TTC549 (cell line): ENCODE data around the gene GPR37.

ENCODE experiments used
- FAIRE-seq: peaks from 2 replicates; lab custom pipeline; 2012; peaks lifted over from hg19 to GRCh38; lab: Jason Lieb, UNC

GPR37 gene, protein sequence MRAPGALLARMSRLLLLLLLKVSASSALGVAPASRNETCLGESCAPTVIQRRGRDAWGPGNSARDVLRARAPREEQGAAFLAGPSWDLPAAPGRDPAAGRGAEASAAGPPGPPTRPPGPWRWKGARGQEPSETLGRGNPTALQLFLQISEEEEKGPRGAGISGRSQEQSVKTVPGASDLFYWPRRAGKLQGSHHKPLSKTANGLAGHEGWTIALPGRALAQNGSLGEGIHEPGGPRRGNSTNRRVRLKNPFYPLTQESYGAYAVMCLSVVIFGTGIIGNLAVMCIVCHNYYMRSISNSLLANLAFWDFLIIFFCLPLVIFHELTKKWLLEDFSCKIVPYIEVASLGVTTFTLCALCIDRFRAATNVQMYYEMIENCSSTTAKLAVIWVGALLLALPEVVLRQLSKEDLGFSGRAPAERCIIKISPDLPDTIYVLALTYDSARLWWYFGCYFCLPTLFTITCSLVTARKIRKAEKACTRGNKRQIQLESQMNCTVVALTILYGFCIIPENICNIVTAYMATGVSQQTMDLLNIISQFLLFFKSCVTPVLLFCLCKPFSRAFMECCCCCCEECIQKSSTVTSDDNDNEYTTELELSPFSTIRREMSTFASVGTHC

DNA sequence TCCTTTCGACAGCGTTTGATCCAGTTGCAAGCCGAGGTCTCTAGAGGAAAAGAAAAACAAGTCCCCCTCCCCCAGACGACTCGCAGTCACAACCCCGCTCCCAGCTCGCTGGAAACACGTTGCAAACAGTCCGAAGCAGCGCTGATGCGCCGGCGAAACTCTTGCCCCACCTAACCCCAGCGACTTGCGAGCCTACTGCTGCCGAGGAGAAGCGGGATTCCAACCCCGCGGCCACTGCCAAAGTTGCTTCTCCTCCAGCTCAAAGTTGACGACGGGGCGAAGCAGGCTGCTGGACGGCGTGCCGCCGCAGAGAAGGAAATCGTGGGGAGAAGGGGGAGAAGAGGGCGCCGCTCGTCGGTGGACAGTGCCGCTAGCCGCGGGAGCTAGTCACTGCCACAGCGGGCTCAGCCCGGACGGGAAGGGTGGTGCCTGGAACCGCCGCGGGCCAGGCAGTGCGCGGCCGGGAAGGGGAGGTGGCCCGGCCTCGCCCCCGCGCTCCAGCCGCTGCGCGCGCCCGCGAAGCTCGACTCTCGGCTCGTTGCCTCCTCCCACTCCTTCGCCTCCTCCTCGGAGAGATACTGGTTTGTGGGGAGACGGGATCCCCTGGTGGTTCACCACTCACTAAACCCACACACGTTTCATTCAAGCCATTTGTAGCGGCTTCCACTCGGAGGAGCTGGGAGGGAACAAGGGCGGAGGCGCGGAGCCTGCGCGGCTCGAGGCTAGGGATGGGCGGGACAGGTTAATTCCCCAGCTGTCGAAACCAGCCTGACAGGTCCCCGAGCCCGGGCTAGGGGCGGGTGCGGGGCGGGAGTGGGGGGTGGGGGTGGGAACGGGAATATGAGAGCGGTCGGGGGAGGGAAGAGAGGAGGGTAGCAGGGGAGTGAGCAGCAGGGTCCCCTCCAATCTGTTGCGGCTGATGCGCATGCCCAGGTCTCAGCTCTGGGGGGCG is at the start of gene GPR37:
TSS of gene GPR37 (minus strand) at position 392 of the 952 bp plus-strand sequence. CDS start 816 bp downstream, outside the sequence.
- no peak for FAIRE-seq

DNA sequence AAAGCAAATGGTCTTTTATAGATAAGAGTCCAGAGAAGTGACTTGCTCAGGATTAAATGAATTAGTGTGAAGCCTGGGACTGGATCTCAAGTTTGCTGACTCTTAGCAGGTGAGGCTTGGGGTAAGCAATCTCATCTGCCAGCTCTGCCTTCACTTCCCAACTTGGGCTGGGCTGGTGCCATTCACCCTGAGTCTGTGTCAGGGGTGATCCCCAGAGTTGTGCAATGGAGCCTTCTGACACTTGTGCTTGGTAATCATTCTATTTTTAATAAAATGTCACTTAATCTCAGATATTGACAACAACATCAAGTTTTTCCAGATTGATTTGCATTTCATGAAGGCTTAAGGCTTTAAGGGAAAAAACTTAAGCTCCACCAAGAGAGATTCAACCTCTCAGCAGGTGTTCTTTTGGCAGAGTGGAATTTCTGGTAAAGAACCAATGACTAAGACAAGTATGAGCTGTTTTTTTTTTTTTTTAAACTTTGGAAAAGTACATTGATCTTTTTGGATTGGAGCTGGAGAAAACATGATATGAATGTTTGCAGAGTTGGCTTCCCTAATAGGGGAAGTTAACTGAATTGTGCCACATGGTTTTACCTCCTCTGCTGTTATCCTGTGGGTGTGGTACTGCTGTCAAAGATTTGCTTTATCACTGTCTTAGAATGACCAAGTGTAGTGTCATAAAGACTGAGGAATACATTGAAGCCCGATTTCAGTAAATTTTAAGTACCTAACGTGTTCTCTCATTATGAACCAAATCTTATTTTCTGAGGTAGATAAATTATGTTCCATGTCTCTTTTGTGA is 48.6 kb upstream of the GPR37 start:
- no peak for FAIRE-seq

DNA sequence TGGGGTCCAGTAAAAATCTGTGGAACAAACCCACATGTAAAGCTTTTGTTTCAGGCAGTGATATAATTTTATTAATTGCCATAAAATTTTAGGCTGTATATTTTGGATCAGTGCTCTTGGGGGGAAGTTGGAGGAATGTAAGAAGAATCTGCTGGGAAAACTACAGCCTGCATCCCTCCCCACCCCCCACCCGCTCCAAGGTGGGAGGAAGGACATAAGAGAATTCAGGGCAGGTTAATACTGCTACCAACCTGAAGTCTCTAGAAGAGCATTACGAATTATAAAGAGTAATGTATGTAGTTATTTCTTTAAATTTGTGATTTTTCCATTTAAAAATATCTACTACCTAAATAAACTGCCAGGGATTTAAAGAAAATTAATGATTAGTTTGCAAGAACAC is 47.2 kb upstream of the GPR37 start:
- no peak for FAIRE-seq

DNA sequence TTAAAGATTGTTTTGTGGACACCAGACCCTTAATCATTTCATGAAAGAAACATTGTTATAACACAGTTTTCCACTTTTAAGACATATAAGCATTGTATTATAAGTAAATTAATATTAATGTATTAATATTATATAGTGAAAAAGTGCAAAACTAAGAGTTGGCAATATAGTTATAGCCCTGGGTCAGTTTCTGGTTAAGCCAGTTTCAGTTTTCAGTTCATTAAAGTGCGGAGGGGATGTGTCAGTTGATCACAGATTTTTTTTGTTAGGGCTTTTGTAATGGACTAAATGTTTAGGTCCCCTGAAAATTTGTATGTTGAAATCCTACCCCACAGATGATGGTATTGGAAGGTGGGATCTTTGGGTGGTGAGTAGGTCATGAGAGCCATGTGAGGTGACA is 45.7 kb upstream of the GPR37 start:
- FAIRE-seq = no peak

DNA sequence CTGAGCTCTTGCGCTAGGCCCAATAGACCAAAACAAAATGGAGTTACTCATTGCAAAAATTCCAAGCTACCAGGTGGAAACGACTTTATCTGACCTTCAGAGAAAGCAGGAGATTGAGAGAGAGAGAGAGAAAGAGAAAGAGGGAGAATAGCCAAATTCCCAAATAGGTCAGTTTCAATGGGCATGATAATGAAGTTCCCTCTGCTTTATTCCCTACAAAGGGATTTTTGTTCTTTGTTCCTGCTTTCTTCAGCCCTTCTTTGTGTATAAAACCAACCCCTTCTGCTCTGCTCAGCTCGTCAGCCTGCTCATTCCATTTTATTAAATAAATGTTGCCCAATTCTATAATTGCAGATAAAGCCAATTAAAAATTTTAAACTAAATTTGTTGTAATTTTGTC is 45.0 kb upstream of the GPR37 start:
- FAIRE-seq = no peak

DNA sequence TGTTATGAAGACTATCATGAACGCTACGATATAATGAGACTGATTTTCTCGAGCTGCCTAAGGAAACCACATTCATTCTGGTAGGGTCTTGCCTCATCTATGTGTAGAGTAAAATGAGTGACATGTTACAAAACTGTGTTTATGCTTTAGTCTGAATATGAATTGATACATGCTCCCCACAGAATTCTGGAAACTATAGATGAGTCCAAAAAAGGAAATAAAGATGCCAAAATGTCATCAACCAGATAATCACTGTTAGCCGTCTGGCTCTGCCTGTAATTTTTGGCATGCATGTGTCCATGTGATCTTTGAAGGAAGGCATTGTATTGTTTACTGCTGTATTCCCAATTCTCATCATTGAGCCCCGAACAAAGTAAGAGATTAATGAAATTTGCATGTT is 42.6 kb upstream of the GPR37 start:
- no peak for FAIRE-seq

DNA sequence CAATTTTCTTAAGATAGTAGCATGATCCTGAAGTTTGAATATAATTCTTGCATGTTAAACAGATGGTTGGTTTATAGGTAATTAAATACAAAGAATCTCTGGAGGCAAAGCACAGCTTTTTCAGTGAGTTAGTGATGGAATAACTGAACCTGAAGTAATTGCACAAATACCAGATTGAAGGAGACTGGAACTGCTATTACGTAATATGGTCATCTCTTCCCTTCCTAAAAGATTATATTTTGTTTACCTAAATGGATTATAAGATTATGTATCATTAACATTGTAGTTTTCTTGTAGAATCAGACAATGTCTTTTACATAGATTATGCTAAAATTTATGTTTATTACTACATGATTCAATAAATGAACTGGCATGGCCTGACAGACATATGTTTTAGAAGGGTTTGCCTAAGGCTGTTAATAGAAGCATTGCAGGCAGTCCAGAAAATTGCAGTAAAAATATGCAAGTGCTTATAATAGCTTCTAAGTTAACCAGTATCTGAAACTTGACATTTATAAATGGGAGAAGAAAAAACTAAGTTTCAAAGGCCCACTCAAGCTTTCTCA is 35.8 kb upstream of the GPR37 start:
- FAIRE-seq = no peak

DNA sequence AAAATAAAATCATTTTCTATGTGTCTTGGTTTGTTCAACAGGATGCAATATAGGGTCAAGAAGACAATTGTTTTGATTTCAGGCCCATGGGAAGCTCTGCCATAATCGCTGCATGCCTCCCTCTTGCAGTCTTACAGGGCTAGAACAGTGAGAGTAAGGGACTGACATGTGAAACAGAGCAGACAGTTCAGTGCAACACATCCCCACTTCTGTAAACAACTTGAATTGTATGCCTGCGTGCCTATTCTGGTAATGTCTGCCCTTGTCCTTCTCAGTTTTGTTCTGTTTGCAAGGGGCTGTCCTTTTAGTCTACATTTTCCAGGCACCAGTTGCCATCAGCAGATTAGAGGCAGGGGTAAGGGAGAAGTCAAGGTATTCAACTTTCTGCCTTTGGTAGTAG is 34.8 kb upstream of the GPR37 start:
- no peak for FAIRE-seq

DNA sequence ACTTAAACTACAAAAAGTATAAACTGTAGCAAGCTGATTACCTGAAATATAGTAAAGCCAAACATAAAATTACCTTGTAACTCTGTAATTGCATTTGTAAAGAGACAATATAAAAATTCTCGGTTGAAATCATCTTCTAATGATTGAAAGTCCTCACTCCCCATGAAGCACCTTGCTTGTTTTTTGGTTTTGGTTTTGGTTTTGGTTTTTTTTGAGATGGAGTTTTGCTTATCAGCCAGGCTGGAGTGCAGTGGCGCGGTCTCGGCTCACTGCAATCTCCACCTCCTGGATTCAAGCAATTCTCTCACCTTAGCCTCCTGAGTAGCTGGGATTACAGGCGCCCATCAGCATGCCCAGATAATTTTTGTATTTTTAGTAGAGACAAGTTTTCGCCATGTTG is 33.9 kb upstream of the GPR37 start:
- no peak for FAIRE-seq

DNA sequence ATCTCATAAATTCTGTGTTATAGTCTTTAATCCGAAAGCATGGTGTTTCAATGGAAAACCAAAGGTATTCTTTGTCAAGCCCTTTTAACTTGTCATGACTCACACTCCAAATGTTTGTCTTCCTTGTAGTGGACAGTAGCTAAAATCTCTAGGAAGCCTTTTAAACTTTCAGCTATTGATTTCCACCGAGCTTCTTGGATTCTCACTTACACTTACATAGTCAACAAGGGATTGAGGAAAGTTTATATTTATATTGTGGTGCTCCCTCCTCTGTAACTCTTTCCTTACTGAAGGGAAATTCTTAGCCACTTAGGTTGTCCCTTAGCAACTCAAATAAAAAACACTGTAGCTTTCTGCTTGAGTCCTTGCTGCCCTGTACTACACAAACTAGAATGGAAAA is 31.2 kb upstream of the GPR37 start:
- no peak for FAIRE-seq

DNA sequence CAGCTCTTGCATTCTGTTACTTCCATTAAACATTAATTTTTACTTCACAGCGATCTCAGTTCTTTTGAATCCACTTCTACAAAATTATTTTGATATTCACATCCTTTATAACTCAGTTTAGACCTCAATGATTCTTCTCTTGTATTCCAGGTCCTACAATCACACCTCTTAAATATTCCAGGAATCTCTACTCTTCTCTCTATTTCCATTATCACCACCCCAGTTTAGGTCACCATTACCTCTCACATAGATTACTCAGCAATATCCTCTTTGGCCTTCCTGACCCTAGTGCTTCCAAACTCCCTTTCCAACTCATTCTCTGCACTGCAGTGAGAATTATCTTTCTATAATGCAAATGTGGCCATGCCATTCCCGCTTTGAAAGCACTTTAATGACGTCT is 27.1 kb upstream of the GPR37 start:
- FAIRE-seq = no peak

DNA sequence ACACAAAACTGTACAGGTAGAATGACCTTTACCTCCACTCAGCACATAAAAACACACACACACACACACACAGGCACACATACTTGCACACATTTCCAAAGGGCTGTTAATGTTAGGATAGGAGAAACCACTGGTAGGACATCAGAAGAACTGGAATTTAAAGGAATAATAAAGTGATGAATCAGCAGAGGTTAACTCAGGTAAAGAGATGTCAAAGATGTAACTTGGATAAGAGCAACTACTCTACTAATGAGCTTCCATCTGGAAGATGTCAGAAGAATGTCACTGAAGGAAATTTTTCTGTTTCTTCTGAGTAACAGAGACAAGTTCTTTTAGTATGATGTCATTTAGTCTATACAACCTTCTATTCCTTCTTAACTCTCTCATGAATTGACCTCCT is 26.4 kb upstream of the GPR37 start:
- FAIRE-seq = no peak

DNA sequence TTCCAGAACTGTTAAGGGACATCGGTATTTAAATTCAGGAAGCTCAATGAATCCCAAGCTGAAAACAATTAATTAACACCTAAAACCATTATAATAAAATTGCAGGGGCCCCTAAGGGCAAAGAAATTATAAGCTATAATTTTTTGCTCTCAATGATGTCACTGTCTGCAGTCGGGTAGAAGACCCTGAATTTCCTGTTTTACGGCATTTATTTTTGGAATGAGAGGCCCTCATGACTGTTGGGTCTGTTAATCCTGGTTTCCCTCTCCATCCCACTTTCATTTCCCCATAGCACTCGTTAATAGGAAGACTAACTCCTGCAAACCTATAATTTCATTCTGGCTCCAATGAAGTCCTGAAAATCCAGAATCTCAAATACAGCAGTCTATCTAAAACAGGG is 25.8 kb upstream of the GPR37 start:
- FAIRE-seq = no peak

DNA sequence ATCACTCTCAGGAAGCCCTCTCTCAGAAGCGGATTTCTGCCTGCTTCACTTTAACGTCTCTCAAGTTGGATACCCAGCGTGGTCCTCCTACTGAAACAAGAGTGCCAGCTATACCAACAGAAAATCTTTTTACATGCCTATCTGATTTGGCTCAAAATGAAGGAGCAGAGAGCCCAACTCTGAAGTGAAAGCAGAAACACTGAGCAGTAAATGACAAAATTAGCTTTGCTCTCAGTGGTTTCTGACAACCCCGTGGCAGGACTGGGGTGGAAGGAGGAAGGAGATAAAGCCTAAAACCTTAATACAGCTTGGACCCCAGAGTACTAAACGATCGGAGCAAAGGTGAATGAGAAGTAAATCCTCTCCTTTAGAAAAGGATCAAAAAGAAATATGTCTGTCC is 25.1 kb upstream of the GPR37 start:
- no peak for FAIRE-seq

DNA sequence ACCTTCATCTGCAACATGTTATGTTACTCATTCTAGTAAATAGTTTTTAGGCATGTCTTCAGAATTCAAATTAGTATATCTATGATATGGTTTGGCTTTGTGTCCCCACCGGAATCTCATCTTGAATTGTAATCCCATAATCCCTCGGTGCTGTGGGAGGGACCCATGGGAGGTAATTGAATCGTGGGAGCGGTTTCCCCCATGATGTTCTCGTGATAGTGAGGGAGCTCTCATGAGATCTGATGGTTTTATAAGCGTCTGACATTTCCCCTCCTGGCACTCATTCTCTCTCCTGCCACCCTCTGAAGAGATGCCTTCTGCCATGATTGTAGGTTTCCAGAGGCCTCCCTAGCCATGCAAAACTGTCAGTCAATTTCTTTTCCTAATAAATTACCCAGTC is 20.4 kb upstream of the GPR37 start:
- no peak for FAIRE-seq

DNA sequence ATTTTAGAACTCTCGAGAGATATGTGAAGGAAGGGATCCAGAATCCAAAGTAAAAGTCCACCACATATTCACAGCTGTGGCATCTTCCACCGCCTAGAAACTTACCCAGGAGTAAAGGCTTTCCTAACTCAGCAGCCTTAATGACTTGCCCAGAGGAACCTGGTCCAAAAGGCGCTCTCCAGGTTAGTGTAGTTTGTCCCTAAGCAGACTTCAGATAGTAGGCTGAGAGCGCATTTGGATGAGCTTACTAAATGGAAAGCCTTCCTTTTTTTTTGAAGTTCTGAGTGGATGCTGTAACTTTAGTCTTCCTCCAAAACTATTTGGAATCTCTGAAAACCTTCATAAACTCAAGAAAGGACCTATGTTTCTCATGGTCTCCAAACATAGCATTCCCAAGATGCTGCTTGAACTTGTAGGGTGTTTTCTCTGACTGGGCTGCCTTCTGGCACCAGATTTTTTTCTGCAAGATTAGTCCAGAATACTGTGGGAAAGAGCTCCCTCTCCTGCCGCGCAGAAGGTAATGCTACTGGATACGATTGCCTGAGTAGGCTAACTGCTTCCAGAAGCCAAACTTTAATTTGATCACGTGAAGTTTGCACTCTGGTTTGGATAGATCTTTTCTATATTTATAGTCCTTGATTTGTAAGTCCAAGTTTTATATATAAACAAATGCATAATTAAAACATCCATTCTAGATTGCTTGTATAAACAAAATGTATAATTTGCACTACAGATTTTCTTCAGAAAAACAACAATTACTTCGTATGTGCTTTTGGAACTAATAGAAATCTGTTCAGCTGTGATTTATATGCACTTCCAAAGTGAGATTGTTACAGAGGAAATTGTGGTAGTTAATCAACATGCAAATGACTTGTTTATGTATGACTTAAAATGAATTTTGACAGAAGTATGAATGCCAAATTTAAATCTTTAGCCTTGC is 19.6 kb upstream of the GPR37 start:
- FAIRE-seq = peak; percentile 58

DNA sequence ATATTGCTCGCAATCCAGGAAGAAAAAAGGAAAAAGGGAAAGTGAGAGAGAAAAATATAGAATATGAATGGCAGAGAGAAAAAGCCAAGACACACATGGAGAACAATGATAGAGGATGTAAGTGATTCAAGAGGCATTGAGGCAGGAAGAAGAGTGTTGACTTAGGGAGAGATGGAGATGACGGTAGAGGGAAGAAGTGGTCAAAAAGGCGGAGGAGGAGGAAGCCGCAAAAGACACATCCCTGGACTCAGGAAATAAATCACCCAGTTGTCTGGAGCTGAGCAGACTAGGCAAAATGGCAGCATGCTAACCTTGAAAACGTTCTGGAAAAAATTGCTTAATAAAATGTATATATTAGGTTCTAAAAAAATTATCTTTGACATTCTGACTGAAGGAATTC is 17.7 kb upstream of the GPR37 start:
- no peak for FAIRE-seq

DNA sequence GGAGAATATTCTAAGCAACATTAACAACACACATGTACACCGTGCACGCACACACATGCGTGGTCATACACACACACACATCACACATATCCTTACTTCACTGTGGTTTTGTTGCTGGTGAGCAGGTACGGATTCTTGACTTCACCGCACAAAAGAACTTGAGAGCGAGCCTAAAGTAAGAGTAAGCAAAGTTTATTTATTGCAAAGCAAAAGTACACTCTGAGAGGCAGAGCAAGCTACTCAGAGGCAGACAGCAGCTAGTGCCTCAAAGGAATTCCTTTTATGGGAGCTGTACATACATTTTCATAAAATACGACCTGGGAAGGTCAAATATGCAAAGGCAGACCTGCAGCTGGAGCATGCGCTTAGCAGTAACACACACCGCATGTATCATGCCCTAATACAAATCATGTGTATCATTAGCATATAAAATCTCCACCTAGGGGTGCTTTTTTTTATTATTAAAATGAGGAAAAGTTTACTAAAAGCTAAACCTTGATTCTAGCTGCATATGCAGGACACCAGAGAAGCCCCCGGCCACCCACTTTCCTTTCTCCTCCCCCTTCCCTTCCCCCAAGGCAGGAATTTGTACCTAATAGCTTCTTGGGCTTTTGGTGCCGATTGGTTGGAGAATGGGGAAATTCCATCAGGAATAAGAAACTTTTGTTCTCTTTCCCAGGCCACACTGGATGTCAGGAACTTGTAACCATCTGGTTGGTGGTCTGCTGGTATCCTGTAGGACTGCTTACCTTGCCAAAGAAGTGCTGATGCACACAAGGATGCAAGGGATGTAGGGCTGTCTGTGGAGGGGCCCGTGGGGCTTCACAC is 16.5 kb upstream of the GPR37 start:
- no peak for FAIRE-seq

DNA sequence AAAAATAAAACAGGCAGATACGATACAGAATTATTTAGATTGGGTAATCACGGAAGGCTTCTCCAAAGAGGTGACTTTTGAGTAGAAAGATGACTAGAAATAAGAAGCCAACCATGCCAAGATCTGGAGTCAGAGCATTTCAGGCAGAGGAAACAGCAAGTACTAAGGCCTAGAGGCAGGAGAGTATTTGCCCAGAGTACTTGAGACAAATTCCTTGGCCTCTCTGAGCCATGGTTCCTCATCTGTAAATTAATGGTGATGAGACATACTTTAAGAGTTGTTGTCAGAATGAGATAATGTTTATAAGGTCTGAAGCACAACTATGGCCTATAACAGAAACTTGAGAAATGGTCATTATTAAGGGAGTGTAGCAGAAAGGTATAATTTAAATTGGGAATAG is 15.8 kb upstream of the GPR37 start:
- FAIRE-seq = no peak

DNA sequence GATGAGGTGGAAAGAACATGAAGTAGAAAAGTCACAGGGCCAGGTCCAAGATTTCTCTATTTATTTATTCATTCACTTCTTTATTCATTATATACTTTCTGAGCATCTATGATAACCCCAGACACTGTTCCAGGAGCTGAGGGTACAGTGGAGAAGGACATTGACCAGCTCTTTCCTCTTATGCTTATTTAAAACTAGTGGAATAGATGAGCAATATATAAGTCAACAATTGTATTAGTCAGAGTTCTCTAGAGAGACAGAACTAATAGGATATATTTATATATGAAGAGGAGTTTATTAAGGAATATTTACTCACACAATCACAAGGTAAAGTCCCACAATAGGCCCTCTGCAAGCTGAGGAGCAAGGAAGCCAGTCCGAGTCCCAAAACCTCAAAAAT is 15.0 kb upstream of the GPR37 start:
- FAIRE-seq = no peak
